ENCODE results near the gene RRP12. TPM values are rescaled to one million over a fixed set of nuclear protein-coding genes. Genes with fewer than 3 reads are reported as not detected.

RRP12 gene
- total RNA-seq, 1 experiment from 2014 or later: 34.4 TPM

GRCh38 chr10:97444212-97444611, 43.1 kb upstream of the RRP12 start:
- Histone ChIP-seq H3K4me2 (ENCODE audit: low read length) (peak overlapping the region; percentile 93; the same call in 1 of the 2 replicates), H3K79me2 (ENCODE audit: low read length) (peaks cover 51% of the 10 kb centered on the region), H3K9me2 (replicated peaks; ENCODE audit: low read length) (no peaks in the 10 kb centered on the region), H3K36me3 (ENCODE audit: low read depth, low read length) (no peaks in the 10 kb centered on the region), H3K27ac (ENCODE audit: low read length) (no peak overlapping the region), H3F3A (ENCODE audit: low read length, unreplicated experiment) (no peaks in the 10 kb centered on the region), H2AFZ (ENCODE audit: low read length) (no peak overlapping the region), H4K20me1 (ENCODE audit: low read length) (no peaks in the 10 kb centered on the region), H3K9me3 (ENCODE audit: low read length) (no peaks in the 10 kb centered on the region), H3K27me3 (ENCODE audit: low read length) (no peaks in the 10 kb centered on the region), H3K4me1 (ENCODE audit: insufficient read depth, low read length) (peaks cover 21% of the 10 kb centered on the region), H3K4me3 (ENCODE audit: low read length) (peak overlapping the region; percentile 100; the same call in 1 of the 2 replicates), H3K9ac (ENCODE audit: low read length) (no peak overlapping the region)
- TF ChIP-seq EZH2 (IDR thresholded peaks at IDR 0.05; ENCODE audit: low read length, unreplicated experiment) (no peak), CTCF (conservative IDR thresholded peaks at IDR 0.05; ENCODE audit: low read depth, low read length) (no peak), EZH2phosphoT487 (IDR thresholded peaks at IDR 0.05; ENCODE audit: borderline replicate concordance, low read length) (no peak)
- no TSS peak for BruUV-seq (replicated peaks)
- no peak for DNase-seq
- CTCF ChIA-PET: no interaction called here
- ATAC-seq: no peak
- intact Hi-C loops (cut with micrococcal nuclease): no loop called here
- POLR2A ChIA-PET (ENCODE audit: unreplicated experiment): no interaction called here

- ATAC-seq: no peak
- no peak for DNase-seq
- H3K9me2 ChIP-seq (replicated peaks; ENCODE audit: low read length): no peaks in the 10 kb centered on the region
- TF ChIP-seq EZH2phosphoT487 (IDR thresholded peaks at IDR 0.05; ENCODE audit: borderline replicate concordance, low read length): no peak
- TF ChIP-seq CTCF (conservative IDR thresholded peaks at IDR 0.05; ENCODE audit: low read depth, low read length): no peak
- no peak for TF ChIP-seq EZH2 (IDR thresholded peaks at IDR 0.05; ENCODE audit: low read length, unreplicated experiment)
- H3K27ac ChIP-seq (ENCODE audit: low read length): no peak overlapping the region
- peaks cover 33% of the 10 kb centered on the region for H3K79me2 ChIP-seq (ENCODE audit: low read length)
- H3K27me3 ChIP-seq (ENCODE audit: low read length): no peaks in the 10 kb centered on the region
- no peaks in the 10 kb centered on the region for H4K20me1 ChIP-seq (ENCODE audit: low read length)
- peaks cover 12% of the 10 kb centered on the region for H3K4me1 ChIP-seq (ENCODE audit: insufficient read depth, low read length)
- ChIA-PET CTCF (no interaction called here), POLR2A (ENCODE audit: unreplicated experiment) (no interaction called here)
- no peak overlapping the region for H3K9ac ChIP-seq (ENCODE audit: low read length)
- no peak overlapping the region for H3K4me2 ChIP-seq (ENCODE audit: low read length)
- H3K9me3 ChIP-seq (ENCODE audit: low read length): no peaks in the 10 kb centered on the region
- no peaks in the 10 kb centered on the region for H3K36me3 ChIP-seq (ENCODE audit: low read depth, low read length)
- no peak overlapping the region for H3K4me3 ChIP-seq (ENCODE audit: low read length)
- H3F3A ChIP-seq (ENCODE audit: low read length, unreplicated experiment): no peaks in the 10 kb centered on the region
- BruUV-seq (replicated peaks): no TSS peak
- intact Hi-C loops (cut with micrococcal nuclease): no loop called here
- no peak overlapping the region for H2AFZ ChIP-seq (ENCODE audit: low read length)
These were observed 41.1 kb upstream of the RRP12 start for GRCh38 chr10:97442277-97442676.

- no peaks in the 10 kb centered on the region for H3K9me3 ChIP-seq (ENCODE audit: low read length)
- no peak overlapping the region for H3K4me2 ChIP-seq (ENCODE audit: low read length)
- DNase-seq: no peak
- H3K9ac ChIP-seq (ENCODE audit: low read length): no peak overlapping the region
- intact Hi-C loops (cut with micrococcal nuclease): no loop called here
- ATAC-seq: no peak
- ChIA-PET POLR2A (ENCODE audit: unreplicated experiment) (no interaction called here), CTCF (no interaction called here)
- peaks cover 21% of the 10 kb centered on the region for H3K36me3 ChIP-seq (ENCODE audit: low read depth, low read length)
- no peak overlapping the region for H3K27ac ChIP-seq (ENCODE audit: low read length)
- no peak overlapping the region for H2AFZ ChIP-seq (ENCODE audit: low read length)
- no peak overlapping the region for H3K4me3 ChIP-seq (ENCODE audit: low read length)
- TF ChIP-seq EZH2phosphoT487 (IDR thresholded peaks at IDR 0.05; ENCODE audit: borderline replicate concordance, low read length) (no peak), CTCF (conservative IDR thresholded peaks at IDR 0.05; ENCODE audit: low read depth, low read length) (no peak), EZH2 (IDR thresholded peaks at IDR 0.05; ENCODE audit: low read length, unreplicated experiment) (no peak)
- no peaks in the 10 kb centered on the region for H3K4me1 ChIP-seq (ENCODE audit: insufficient read depth, low read length)
- H3K9me2 ChIP-seq (replicated peaks; ENCODE audit: low read length): no peaks in the 10 kb centered on the region
- no peaks in the 10 kb centered on the region for H4K20me1 ChIP-seq (ENCODE audit: low read length)
- peaks cover 10% of the 10 kb centered on the region for H3K79me2 ChIP-seq (ENCODE audit: low read length)
- no peaks in the 10 kb centered on the region for H3F3A ChIP-seq (ENCODE audit: low read length, unreplicated experiment)
- no TSS peak for BruUV-seq (replicated peaks)
- no peaks in the 10 kb centered on the region for H3K27me3 ChIP-seq (ENCODE audit: low read length)
These were observed 34.1 kb upstream of the RRP12 start for GRCh38 chr10:97435211-97435610.

All from PC-3 (cell line).